ENCODE results near the gene ANLN.

Gene ANLN

GRCh38 chr7:36409180-36409579 lies 19.5 kb downstream of the ANLN start:
- Mint-ChIP-seq H3K36me3 (ENCODE audit: low read depth) (peaks cover 23% of the 10 kb centered on the region), H3K27me3 (no peaks in the 10 kb centered on the region), H3K27ac (no peak overlapping the region), H3K4me1 (ENCODE audit: low read depth) (peaks cover 5% of the 10 kb centered on the region), H3K9me3 (no peaks in the 10 kb centered on the region), H3K4me3 (no peak overlapping the region)
- DNase-seq, result no peak

GRCh38 chr7:36415144-36415543 lies 25.5 kb downstream of the ANLN start:
- Mint-ChIP-seq H3K27ac (no peak overlapping the region), H3K27me3 (no peaks in the 10 kb centered on the region), H3K4me3 (no peak overlapping the region), H3K9me3 (no peaks in the 10 kb centered on the region), H3K4me1 (ENCODE audit: low read depth) (no peaks in the 10 kb centered on the region), H3K36me3 (ENCODE audit: low read depth) (peaks cover 33% of the 10 kb centered on the region)
- DNase-seq, result no peak

- Mint-ChIP-seq H3K27ac (no peak overlapping the region), H3K9me3 (no peaks in the 10 kb centered on the region), H3K4me1 (ENCODE audit: low read depth) (no peaks in the 10 kb centered on the region), H3K27me3 (no peaks in the 10 kb centered on the region), H3K4me3 (no peak overlapping the region), H3K36me3 (ENCODE audit: low read depth) (peaks cover 41% of the 10 kb centered on the region)
- DNase-seq, result no peak
These were observed 26.6 kb downstream of the ANLN start for GRCh38 chr7:36416251-36416650.

- H3K36me3 Mint-ChIP-seq (ENCODE audit: low read depth), result peaks cover 66% of the 10 kb centered on the region
- no peak for DNase-seq
- no peaks in the 10 kb centered on the region for H3K4me1 Mint-ChIP-seq (ENCODE audit: low read depth)
- H3K4me3 Mint-ChIP-seq, result no peak overlapping the region
- H3K27me3 Mint-ChIP-seq, result no peaks in the 10 kb centered on the region
- no peak overlapping the region for H3K27ac Mint-ChIP-seq
- no peaks in the 10 kb centered on the region for H3K9me3 Mint-ChIP-seq
These were observed 30.6 kb downstream of the ANLN start for GRCh38 chr7:36420307-36420706.

- Mint-ChIP-seq H3K27ac (no peak overlapping the region), H3K27me3 (no peaks in the 10 kb centered on the region), H3K4me1 (ENCODE audit: low read depth) (no peaks in the 10 kb centered on the region), H3K9me3 (no peaks in the 10 kb centered on the region), H3K4me3 (no peak overlapping the region), H3K36me3 (ENCODE audit: low read depth) (peaks cover 68% of the 10 kb centered on the region)
- DNase-seq, result no peak
These were observed 32.4 kb downstream of the ANLN start for GRCh38 chr7:36422072-36422471.

GRCh38 chr7:36423633-36424032 lies 34.0 kb downstream of the ANLN start:
- Mint-ChIP-seq H3K27ac (no peak overlapping the region), H3K4me3 (no peak overlapping the region), H3K27me3 (no peaks in the 10 kb centered on the region), H3K36me3 (ENCODE audit: low read depth) (peaks cover 70% of the 10 kb centered on the region), H3K4me1 (ENCODE audit: low read depth) (no peaks in the 10 kb centered on the region), H3K9me3 (no peaks in the 10 kb centered on the region)
- no peak for DNase-seq

- Mint-ChIP-seq H3K4me1 (ENCODE audit: low read depth) (no peaks in the 10 kb centered on the region), H3K27me3 (no peaks in the 10 kb centered on the region), H3K27ac (no peak overlapping the region), H3K9me3 (peaks cover 2% of the 10 kb centered on the region), H3K36me3 (ENCODE audit: low read depth) (peaks cover 66% of the 10 kb centered on the region), H3K4me3 (no peak overlapping the region)
- no peak for DNase-seq
These were observed 40.5 kb downstream of the ANLN start for GRCh38 chr7:36430186-36430585.

GRCh38 chr7:36430881-36431280 lies 41.2 kb downstream of the ANLN start:
- Mint-ChIP-seq H3K27ac (no peak overlapping the region), H3K4me1 (ENCODE audit: low read depth) (no peaks in the 10 kb centered on the region), H3K36me3 (ENCODE audit: low read depth) (peaks cover 67% of the 10 kb centered on the region), H3K4me3 (no peak overlapping the region), H3K27me3 (no peaks in the 10 kb centered on the region), H3K9me3 (peaks cover 2% of the 10 kb centered on the region)
- no peak for DNase-seq

GRCh38 chr7:36438211-36438610 lies 48.5 kb downstream of the ANLN start:
- H3K4me3 Mint-ChIP-seq, result no peak overlapping the region

GRCh38 chr7:36439624-36440023 lies 50.0 kb downstream of the ANLN start:
- peaks cover 10% of the 10 kb centered on the region for H3K36me3 Mint-ChIP-seq (ENCODE audit: low read depth)
- H3K4me3 Mint-ChIP-seq, result no peak overlapping the region
- H3K4me1 Mint-ChIP-seq (ENCODE audit: low read depth), result no peaks in the 10 kb centered on the region
- DNase-seq, result no peak
- H3K27me3 Mint-ChIP-seq, result no peaks in the 10 kb centered on the region
- no peaks in the 10 kb centered on the region for H3K9me3 Mint-ChIP-seq
- H3K27ac Mint-ChIP-seq, result no peak overlapping the region

More at GRCh38 chr7:36438211-36438610, 48.5 kb downstream of the ANLN start:
- Mint-ChIP-seq H3K27ac (no peak overlapping the region), H3K9me3 (no peaks in the 10 kb centered on the region), H3K36me3 (ENCODE audit: low read depth) (peaks cover 22% of the 10 kb centered on the region), H3K4me1 (ENCODE audit: low read depth) (no peaks in the 10 kb centered on the region), H3K27me3 (no peaks in the 10 kb centered on the region)
- DNase-seq, result no peak

- Mint-ChIP-seq H3K9me3 (no peaks in the 10 kb centered on the region), H3K4me3 (no peak overlapping the region), H3K27me3 (no peaks in the 10 kb centered on the region), H3K27ac (no peak overlapping the region), H3K36me3 (ENCODE audit: low read depth) (peaks cover 7% of the 10 kb centered on the region), H3K4me1 (ENCODE audit: low read depth) (no peaks in the 10 kb centered on the region)
- DNase-seq, result no peak
These were observed 51.2 kb downstream of the ANLN start for GRCh38 chr7:36440880-36441279.

GRCh38 chr7:36441344-36442022 lies 51.8 kb downstream of the ANLN start:
- Mint-ChIP-seq H3K36me3 (ENCODE audit: low read depth) (peaks cover 8% of the 10 kb centered on the region), H3K4me3 (no peak overlapping the region), H3K27ac (no peak overlapping the region), H3K27me3 (no peaks in the 10 kb centered on the region), H3K4me1 (ENCODE audit: low read depth) (no peaks in the 10 kb centered on the region), H3K9me3 (no peaks in the 10 kb centered on the region)
- DNase-seq, result no peak

- peaks cover 48% of the 10 kb centered on the region for H3K36me3 Mint-ChIP-seq (ENCODE audit: low read depth)
- H3K4me1 Mint-ChIP-seq (ENCODE audit: low read depth), result peaks cover 2% of the 10 kb centered on the region
- no peak overlapping the region for H3K27ac Mint-ChIP-seq
- H3K9me3 Mint-ChIP-seq, result no peaks in the 10 kb centered on the region
- H3K27me3 Mint-ChIP-seq, result no peaks in the 10 kb centered on the region
- DNase-seq, result no peak
- H3K4me3 Mint-ChIP-seq, result no peak overlapping the region
These were observed 59.2 kb downstream of the ANLN start for GRCh38 chr7:36448781-36449379.

GRCh38 chr7:36449685-36450084 lies 60.0 kb downstream of the ANLN start:
- no peak for DNase-seq
- Mint-ChIP-seq H3K4me1 (ENCODE audit: low read depth) (peaks cover 2% of the 10 kb centered on the region), H3K36me3 (ENCODE audit: low read depth) (peaks cover 49% of the 10 kb centered on the region), H3K4me3 (no peak overlapping the region), H3K27me3 (no peaks in the 10 kb centered on the region), H3K27ac (no peak overlapping the region), H3K9me3 (no peaks in the 10 kb centered on the region)

GRCh38 chr7:36453769-36454168 lies 64.1 kb downstream of the ANLN start:
- Mint-ChIP-seq H3K4me1 (ENCODE audit: low read depth) (no peaks in the 10 kb centered on the region), H3K9me3 (no peaks in the 10 kb centered on the region), H3K4me3 (no peak overlapping the region), H3K27me3 (no peaks in the 10 kb centered on the region), H3K36me3 (ENCODE audit: low read depth) (peaks cover 36% of the 10 kb centered on the region), H3K27ac (no peak overlapping the region)
- DNase-seq, result no peak
